Measurements from ENCODE around the gene NFAM1.

GRCh38 chr22:42372976-42373375 lies 59.2 kb downstream of the NFAM1 start:
- TF ChIP-seq, protein P1, sequence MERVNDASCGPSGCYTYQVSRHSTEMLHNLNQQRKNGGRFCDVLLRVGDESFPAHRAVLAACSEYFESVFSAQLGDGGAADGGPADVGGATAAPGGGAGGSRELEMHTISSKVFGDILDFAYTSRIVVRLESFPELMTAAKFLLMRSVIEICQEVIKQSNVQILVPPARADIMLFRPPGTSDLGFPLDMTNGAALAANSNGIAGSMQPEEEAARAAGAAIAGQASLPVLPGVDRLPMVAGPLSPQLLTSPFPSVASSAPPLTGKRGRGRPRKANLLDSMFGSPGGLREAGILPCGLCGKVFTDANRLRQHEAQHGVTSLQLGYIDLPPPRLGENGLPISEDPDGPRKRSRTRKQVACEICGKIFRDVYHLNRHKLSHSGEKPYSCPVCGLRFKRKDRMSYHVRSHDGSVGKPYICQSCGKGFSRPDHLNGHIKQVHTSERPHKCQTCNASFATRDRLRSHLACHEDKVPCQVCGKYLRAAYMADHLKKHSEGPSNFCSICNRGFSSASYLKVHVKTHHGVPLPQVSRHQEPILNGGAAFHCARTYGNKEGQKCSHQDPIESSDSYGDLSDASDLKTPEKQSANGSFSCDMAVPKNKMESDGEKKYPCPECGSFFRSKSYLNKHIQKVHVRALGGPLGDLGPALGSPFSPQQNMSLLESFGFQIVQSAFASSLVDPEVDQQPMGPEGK (tag by site-specific recombination; IDR thresholded peaks at IDR 0.05): no peak
- TF ChIP-seq, protein P2, sequence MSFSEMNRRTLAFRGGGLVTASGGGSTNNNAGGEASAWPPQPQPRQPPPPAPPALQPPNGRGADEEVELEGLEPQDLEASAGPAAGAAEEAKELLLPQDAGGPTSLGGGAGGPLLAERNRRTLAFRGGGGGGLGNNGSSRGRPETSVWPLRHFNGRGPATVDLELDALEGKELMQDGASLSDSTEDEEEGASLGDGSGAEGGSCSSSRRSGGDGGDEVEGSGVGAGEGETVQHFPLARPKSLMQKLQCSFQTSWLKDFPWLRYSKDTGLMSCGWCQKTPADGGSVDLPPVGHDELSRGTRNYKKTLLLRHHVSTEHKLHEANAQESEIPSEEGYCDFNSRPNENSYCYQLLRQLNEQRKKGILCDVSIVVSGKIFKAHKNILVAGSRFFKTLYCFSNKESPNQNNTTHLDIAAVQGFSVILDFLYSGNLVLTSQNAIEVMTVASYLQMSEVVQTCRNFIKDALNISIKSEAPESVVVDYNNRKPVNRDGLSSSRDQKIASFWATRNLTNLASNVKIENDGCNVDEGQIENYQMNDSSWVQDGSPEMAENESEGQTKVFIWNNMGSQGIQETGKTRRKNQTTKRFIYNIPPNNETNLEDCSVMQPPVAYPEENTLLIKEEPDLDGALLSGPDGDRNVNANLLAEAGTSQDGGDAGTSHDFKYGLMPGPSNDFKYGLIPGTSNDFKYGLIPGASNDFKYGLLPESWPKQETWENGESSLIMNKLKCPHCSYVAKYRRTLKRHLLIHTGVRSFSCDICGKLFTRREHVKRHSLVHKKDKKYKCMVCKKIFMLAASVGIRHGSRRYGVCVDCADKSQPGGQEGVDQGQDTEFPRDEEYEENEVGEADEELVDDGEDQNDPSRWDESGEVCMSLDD (tag by site-specific recombination; IDR thresholded peaks at IDR 0.05): no peak

Data from HEK293 (cell line).